UCSD-AML1 (cell line): ENCODE data around the gene BDH2.

Experiments
- DNase-seq: peaks from one replicate; lab custom pipeline; 2025; ENCODE audit not compliant: unreplicated experiment; lab: John Stamatoyannopoulos, UW

Gene BDH2

DNA sequence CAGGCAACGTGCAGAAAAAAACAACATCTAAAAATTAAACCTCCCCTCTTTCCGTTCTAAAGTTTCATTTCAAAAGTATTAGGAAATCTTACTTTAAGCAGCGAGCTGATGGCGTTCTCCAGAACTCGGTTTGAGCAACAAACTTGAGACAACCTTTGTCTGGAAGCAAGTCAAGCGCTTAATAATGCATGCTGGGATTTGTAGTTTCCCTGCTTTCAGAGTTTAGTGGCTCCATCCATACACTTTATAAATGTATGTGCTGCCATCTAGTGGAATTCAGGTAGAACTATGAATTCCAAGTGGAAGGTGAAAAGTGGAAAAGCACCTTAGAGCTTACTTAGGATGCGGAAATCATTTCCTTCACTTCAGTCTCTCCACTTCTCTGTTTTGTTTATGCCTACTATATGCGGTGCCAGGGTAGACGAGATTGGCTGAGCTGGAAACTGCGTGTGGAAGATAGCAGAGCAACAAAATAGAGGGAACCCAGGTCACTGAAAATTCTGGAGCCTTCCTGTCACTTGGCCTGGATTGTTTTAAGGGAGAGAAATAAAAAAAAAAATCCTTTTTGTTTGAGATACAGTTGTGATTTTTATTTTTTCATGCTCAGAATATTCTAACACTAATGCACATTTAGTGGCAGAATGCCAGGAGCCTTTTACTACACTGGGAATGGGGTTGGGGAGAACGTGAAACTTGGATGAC is at the start of gene BDH2:
BDH2 (minus strand) TSS at position 144 of the 702 bp plus-strand sequence. CDS start 3,580 bp downstream, outside the sequence.
- DNase-seq, result peak; percentile 14

DNA sequence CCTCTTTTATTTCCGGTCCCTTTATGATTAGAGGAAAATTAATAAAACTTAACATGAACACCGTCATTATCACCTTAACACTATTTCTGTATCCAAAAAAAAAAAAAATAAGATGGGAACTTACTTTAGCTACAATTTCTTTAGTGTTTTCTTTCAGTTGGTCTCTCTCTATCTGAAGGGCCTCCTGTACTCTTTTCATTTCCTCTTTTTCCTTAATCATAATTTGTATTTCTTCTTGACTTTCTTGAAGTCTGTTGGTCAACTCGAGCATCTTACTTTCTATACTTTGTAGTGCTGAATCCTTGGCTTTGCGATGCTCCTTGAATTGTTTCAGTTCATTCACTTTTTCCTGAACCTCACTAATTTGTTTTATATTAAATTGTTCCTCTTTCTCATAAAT is 45.3 kb upstream of the BDH2 start:
- no peak for DNase-seq

DNA sequence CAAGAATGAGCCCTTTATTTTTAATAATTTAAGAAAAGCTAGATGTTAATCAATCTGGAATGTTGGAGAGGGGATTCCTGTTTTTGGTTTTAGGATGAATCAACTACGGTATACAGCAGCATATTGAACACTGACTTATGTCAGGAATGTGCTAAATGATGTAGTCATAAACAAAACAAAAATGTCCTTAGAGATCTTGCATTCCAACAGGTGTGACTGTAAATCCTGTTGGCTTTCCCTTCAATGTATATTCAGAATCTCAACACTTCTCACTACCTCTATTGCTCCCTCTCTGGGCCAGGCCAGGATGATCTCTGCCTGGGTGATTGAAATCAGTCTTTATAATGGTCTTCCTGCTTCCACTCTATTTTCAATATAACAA is 37.8 kb upstream of the BDH2 start:
- no peak for DNase-seq

DNA sequence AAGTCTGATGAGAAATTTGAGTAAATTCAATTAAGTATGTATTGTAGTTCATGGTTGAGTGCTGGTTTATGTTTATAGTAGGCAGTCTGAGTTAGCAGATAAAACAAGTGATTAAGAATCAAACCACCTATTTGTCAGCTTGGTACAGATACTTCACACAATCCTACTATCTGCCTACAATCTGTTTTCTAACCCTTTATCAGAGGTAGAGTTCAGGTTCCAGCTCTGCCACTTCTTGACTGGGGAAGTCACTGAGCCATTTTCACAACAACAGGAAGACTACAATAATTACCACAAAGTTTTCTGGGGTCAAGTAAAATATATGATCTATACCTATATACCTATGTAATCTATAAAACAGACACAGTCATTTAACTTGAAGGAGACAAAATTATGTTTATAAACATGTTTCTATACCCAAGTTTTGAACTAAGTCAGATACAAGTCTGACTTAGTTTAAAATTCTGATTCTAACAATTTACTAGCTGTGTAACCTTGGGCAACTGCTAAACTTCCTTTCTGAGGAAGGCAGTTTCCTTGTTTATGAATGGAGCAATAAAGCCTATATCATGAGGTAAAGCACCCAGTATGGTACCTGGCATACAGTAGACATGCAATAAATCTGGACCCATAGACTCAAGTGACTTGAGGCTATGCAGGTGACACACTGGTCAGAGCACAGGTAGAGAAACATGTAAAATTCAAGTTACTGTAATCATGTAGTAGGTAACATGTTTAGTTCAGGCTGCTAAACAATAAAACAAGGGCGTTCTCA is 37.2 kb upstream of the BDH2 start:
- DNase-seq, result no peak

DNA sequence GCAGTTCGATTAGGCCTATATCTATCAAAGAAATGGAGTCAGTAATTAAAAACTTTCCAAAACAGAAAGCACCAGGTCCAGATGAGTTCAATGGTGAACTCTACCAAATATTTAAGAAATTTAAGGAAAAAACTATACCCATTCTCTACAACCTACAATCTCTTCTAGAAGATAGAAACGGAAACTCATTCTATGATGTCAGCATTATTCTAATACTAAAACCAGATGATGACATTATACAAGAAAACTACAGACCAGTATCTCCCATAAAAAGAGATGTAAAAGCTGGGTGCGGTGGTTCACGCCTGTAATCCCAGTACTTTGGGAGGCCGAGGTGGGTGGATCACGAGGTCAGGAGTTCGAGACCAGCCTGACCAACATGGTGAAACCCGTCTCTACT is 29.5 kb upstream of the BDH2 start:
- no peak for DNase-seq

DNA sequence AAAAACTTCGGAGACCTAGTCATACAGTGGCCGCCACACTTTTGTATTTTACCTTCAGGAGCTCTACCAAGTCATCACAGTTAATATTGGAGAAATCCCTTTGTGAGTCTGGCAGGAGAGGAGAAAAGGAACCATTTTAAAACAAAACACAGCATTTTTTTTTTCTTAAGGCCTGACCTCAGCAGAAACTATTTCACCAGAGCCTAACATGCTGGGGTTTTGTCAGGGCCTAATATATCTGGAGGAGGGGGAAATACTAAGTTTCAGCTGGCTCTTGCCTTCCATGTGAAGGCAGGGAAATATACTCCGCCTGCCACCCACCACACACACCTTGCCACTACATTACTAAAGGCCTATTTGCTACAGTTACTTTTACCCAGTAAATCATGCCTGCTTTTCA is 26.5 kb upstream of the BDH2 start:
- DNase-seq, result no peak

DNA sequence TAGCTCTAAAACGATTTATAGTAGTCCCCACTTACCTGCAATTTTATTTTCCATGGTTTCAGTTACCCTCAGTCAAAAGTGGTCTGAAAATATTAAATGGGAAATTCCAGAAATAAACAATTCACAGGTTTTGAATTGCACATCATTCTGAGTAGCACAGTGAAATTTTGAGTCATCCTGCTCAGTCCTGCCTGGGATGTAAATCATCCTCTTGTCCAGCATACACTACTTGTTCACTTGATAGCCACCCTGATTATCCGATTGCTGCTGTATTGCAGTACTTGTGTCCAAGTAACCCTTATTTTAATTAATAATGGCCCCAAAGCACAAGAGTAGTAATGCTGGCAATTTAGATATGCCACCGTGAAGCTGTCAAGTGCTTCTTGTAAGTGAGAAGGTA is 23.5 kb upstream of the BDH2 start:
- DNase-seq, result no peak

DNA sequence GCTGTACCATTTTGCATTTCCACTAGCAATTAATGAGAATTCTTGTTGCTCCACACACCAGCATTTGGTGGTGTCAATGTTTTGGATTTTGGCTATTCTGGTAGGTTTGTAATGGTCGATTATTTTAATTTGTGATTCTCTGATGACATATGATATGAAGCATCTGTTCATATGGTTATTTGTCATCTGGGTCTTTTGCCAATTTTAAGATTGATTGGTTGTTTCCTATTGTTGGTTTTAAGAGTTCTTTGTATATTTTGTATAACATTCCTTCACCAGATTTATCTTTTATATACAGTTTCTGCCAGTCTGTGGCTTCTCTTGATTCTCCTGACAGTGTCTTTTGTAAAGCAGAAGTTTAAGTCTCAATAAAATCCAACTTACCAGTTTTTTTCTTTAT is 18.5 kb upstream of the BDH2 start:
- no peak for DNase-seq

DNA sequence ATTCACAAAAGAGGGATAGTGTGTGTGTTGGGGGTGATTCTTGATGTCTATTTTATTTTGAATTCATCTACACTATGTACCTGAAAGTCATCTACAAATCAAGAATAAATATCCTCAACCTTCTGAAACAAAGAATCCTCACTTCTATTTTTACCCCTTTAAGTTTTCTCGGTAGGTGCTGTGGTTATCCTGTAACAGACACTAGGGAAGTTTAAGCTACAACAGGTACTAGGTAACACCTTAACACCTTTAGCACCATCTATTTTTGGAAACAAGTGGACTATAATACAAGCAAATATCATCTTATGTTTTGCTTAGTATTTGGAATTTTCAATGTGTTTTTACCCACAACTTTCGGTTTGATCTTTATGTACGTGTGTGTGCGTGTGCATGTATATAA is 12.0 kb upstream of the BDH2 start:
- DNase-seq, result no peak

DNA sequence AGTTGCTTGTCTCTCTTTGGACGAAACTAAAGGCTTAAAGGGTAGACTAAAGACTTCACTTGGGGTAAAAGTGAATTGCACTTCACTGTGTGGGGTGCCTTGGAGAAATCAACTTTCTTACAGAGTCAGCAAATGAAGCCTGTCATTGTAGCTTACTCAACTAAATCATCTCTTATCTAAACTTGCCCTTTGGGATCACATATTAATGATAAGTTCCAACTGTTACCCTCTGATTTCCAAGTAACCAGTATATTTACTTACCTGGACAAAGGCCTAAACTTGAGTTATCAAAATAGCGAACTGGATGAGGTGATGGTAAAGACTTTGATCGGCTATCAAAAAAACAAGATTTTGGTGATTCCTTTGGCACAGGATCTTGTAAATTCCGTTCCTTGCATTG is 8.9 kb upstream of the BDH2 start:
- no peak for DNase-seq

DNA sequence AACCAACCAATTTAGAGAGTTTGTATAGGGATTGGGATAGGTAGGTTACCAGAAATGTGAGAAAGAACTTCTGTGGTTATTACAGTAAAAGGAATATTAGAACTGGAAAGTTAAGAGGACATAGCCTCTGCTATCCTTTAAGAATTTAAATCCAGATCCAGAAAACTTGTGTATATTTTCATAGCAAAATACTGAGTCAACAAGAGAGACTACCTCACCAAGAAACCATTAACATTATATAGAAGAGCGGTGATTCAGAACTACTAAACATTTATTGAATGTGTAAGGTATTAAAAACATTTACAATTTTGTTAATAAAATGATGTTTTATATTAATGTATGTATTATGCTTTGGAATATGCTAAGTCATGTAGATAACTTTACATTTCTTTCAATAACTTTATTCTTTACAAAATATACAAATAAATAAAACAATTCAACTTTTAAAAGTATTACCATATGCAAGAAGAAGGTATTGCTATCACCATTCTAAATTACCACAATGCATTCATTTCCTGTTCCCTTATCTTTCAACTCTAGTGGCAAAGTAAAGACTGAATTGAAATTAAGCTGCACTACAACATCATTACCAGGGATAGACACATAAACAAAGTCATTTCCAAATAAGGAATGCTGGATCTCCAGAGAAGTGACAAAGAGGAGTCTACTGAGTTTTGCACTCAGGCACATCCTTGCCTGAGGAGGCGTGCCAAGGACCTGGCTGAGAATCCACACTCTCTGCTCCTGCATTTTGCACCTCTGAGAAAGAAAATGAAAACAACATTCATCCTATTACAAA is 6.1 kb upstream of the BDH2 start:
- DNase-seq, result no peak

DNA sequence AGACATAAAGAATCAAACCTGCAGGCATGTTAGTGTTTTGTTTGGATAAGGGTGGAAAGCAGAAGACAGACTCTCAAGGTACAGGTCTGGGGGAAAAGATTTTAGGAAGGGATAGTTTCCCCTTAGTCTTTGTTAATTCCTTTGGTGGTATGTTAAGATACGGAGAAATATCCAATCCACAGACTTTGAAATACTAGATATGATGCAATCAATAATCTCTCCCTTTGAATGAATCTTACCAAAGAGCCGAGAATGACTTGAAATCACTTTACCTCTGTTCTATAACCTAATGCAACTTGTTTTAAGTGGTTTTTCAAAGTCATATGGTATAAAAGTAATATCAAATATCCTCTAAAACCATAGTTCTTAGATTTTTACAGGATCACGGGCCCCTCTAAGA is 5.3 kb upstream of the BDH2 start:
- DNase-seq, result no peak

DNA sequence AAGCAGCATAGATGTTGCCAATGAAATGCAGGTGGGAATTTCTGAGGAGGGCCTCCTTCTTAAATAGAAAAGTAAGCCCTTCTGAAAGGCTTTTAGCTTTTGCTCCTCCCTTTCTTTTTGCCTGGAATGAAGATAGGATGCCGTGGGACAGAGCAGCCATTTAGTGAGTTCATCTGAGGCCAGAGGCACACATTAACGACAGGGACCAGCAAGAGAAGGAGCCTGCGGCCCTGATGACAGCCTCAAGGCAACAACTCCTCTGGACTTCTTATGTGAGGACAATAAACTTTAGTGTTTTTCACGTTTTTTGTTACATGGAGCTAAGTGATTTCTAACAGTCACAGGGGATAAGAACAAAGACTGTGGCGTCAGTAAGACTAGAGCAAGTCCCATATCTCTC is 1.1 kb upstream of the BDH2 start:
- DNase-seq, result no peak

DNA sequence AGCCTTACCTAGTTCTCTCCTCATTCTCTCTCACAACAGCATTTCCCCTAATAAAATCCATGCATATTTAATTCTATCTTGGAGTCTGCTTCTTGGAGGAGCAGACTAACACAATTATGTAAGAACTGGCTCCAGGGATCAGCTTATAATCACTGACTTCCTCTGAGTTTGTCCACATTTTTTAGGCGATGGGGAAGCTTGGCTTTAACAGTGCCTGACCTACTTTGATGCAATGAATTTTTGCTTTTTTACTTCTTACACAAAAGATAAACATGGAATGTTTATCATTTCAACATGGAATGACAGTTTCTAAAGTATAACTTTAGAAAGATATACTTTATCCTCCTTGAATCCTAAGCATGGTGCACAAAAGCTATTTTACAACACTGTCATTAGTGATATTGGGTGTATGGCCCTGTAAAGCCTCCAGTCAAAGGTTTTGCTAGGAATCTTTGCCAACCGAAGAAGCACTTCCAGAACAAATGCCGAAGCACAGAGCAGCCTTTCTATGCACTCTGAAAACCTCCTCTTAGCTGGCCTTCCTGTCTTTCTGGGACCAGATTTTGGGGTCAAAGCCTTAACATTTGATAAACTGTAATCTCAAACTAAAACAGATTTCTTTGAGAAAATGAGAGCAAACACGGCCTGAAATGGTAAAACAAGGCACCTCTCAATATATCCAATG is 736 bp downstream of the BDH2 start:
- no peak for DNase-seq

DNA sequence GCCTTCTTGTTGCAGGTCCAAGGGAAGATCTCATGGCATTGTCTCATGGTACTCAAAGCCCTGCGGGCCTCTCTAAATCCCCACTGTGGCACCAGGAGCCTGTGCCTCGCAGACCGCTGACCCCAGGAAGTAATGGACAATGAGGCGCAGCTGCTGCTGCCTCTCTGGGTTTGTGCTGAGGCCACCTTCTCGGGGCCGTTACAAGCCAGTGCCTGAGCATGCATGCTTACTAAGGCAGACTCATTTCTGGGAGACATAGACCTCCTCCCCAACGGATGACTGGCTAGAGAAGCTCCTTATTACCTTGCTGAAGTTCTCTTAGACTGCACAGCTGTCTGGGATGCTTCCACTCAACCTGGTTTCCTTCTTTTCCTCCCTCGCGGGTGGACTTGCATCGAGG is 1.3 kb downstream of the BDH2 start:
- no peak for DNase-seq

DNA sequence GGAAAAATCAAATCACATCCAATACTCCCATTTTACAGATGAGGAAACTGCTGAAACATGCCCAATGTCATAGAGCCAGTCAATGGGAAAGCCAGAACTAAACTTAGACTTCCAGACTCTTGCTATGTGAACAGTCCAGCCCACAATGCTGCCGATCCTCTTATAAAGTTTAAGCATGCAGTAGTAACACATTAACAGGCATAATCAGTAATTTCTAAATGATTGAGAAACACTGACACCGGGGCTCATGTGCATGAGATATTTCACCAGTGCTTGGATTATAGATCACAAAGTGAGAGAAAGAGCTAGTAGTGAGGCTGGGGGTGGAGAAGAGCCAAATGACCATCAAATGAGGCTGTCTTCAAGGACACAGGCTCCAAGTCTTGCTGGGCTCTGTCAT is 2.5 kb downstream of the BDH2 start:
- no peak for DNase-seq

DNA sequence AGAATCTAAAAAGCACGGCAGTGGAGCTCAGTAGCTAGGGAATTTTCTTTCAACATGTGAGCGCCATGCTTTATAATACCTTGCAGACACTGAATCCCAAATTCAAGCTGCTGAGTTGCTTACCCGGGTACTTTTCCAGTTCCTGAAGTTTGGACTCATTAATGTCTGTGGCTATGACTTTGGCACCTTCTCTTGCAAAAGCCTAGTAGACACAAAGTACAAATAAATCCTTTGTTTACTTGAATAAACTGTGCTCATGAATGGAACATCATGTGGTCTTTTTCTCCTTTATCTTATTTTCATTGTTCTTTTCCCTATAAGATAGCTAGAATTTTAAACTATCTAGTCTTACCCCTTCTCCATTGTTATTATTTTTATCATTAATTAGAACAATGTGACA is 4.6 kb downstream of the BDH2 start:
- DNase-seq, result no peak

DNA sequence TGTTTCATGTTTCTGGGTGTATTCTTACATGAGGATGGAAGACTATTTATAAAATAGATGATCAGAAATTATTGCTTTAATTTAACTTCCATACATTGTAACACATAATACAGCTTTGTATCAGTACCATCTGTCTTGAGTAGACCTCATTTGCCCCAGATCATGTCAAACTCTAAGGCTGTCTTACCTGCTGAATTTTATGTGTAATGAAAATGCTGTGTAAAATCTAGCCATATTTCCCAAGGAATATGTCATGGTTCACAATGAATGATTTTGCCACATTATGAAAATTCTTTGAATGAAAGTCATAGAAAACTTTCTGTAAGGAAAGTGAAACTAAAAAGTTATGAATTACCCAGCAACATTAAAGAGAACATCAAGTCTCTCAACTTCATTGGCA is 7.4 kb downstream of the BDH2 start:
- DNase-seq, result no peak

DNA sequence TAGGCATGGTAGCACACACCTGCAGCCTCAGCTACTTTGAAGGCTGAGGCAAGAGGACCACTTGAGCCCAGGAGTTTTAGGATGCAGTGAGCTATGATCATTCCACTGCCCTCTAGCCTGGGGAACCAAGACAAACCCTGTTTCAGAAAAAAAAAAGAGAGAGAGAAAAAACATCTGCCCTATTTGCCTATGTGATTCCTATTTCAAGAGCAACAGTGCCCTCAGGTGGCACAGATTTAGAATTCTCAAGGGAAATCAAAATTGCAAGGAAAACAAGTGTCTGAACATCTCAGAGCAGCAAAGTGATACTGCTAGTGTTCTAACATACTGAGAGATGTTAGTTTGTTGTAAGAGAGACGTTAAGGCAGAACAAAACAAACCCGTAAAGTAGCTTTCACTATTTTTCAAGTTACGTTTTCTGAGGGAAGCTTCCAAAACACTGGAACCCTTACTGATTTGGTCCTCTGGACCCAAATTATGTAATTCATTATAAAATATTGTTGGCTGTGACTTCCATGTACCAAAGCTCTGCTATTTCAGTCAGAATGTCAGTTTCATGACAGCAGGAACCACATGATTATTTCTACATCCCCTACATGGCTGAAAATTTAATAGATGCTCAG is 7.9 kb downstream of the BDH2 start:
- no peak for DNase-seq

DNA sequence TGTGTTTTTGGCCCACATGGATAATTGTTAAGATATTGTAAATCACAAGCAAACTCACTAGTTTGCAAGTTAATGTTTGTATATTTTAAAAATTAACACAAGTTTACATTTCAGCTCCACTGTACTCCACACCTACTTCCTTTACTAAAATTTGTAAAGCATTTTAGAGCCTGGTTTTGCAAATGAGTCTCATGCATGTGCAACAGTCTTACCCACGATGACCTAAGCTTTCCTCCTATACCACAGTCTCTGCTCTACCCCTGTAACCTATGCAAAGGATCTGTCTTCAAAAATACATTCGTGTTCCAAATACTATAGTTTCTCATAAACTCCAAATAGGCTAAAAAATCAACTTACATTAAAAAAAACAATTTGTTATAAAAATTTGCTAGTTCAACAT is 10.2 kb downstream of the BDH2 start:
- no peak for DNase-seq

DNA sequence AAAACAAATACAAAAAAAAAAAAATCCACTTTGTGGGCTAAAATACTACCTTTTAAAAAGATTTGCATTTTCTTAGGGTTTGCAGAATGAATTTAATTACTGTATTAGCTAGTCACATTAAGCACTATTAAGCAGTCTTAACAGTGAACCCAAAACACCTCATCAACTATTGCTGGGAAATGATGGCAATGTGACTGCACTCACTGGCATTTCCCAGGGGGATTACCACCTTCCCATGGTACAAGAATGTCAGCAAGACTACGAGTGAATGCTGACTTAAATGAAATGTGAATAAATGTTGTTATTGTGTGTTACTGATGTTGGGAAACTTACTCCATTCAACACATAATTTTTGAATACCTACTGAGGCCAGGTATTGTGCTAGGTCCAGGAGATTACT is 13.1 kb downstream of the BDH2 start:
- DNase-seq, result no peak
